ENCODE results near the gene WWOX. TPM values are rescaled to one million over a fixed set of nuclear protein-coding genes. Genes with fewer than 3 reads are reported as not detected.

WWOX gene
- total and polyA plus RNA-seq, 2 donors, result 15.3 to 28.4 TPM

DNA sequence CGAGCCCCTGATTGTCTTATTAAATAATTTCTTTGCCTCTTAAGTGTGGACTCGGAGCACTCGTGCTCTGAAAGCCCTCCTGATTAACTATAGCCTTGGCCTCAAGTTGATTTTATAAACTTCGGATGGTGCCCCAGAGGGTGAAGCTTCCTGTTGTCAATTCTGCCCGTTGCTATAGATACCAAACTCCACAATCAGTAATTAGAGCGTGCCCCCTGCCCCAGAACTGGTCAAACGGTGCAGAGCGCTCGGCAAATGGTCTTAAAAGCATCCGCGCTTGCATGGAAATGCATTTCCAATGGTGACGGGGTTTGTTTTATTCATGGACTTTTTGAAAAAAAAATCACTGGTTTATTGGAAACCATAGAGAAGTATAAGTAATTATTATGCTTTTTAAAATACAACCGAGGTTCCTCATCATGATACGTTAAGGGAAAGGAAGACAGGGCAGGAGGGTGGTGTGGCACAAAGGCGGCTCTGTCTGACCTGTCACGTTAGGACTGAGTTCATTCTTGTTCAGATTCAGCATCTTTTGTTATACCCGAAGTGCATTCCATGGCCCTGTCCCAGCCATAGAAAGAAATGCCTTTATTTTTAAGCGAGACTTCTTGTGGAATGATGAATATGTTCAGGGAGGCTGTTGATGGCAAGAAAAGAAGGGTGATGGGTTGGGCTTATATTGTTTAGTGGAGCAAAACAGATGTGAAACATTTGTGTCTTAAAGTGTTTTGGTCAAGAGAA, 1024.7 kb downstream of the WWOX start:
- DNase-seq (ENCODE audit: extremely low spot score), result no peak
- WGBS, result 88% methylated on average over 18 of the region's 18 CpGs
- Histone ChIP-seq H3K4me1 (ENCODE audit: insufficient read depth) (no peaks in the 10 kb centered on the region), H3K27ac (ENCODE audit: low read depth) (no peak overlapping the region), H3K4me3 (ENCODE audit: low read depth, low read length) (no peak overlapping the region), H3K36me3 (ENCODE audit: insufficient read depth) (no peaks in the 10 kb centered on the region)

DNA sequence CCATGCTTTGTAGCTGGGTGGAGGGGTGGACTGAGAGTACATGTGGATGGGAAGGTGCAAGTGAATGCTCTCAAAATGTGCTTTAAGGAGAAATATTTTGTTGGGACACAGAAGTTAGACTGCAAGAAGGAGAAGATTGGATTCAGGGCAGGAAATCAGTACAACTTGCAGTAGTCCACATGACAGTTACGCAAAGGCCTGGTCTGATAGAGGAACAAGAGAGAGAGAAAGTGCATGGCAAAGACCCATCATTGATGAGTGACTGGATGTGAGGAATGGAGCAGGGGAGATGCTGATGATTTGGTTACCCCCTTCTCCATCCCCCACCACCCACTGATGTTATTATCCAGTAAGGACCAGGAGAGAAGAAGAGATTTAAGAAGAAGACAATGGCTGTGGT, 1028.3 kb downstream of the WWOX start:
- DNase-seq (ENCODE audit: extremely low spot score), result no peak
- no peaks in the 10 kb centered on the region for H3K4me1 ChIP-seq (ENCODE audit: insufficient read depth)
- no peak overlapping the region for H3K4me3 ChIP-seq (ENCODE audit: low read depth, low read length)
- no peaks in the 10 kb centered on the region for H3K36me3 ChIP-seq (ENCODE audit: insufficient read depth)
- WGBS, result 98% methylated on average over 1 of the region's 1 CpG
- no peak overlapping the region for H3K27ac ChIP-seq (ENCODE audit: low read depth)

DNA sequence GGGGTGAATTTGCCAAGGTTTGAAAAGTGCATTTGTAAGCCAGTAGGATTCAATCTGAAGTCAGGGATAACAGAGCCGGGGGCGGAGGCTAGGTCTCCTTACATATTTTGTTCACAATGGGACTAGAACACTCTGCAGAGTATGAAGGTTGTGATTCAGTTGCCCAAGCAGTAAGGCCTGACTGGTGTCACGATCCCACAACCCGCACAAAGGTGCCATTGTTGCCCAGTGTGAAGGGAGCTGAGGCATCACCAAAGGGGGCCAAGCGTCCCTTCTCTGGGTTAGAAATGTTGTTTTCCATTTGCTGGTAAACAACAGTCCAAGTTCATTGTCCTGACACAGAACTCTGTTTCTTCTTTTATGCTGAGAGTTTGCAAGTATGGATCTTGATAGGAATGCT, 1029.3 kb downstream of the WWOX start:
- H3K4me3 ChIP-seq (ENCODE audit: low read depth, low read length), result no peak overlapping the region
- H3K4me1 ChIP-seq (ENCODE audit: insufficient read depth), result no peaks in the 10 kb centered on the region
- 93% methylated on average over 5 of the region's 5 CpGs for whole genome bisulfite sequencing

DNA sequence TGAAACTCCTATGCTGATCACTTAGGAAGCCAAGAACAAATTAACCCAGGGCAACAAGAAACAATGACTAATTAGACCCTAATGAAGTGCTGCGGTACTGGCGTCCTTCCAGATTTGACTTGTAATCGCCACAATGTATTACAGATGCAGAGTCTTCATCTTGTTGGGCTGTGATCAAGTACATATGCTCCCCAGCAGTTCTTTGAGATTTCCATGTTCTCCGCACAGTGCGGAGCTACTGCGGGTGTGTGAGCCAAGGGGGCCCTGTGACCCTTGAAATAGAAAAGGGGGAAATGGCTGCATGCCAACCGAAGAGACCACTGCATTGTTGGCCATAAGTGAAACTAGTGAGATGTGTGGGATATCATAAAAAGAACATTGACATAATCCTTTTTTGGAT, 1031.2 kb downstream of the WWOX start:
- WGBS, result 91% methylated on average over 7 of the region's 7 CpGs
- H3K27ac ChIP-seq (ENCODE audit: low read depth), result no peak overlapping the region
- H3K4me3 ChIP-seq (ENCODE audit: low read depth, low read length), result no peak overlapping the region
- no peaks in the 10 kb centered on the region for H3K4me1 ChIP-seq (ENCODE audit: insufficient read depth)
- no peaks in the 10 kb centered on the region for H3K36me3 ChIP-seq (ENCODE audit: insufficient read depth)
- no peak for DNase-seq (ENCODE audit: extremely low spot score)

More for the DNA sequence above, 1029.3 kb downstream of the WWOX start:
- DNase-seq (ENCODE audit: extremely low spot score), result no peak
- Histone ChIP-seq H3K36me3 (ENCODE audit: insufficient read depth) (no peaks in the 10 kb centered on the region), H3K27ac (ENCODE audit: low read depth) (no peak overlapping the region)

DNA sequence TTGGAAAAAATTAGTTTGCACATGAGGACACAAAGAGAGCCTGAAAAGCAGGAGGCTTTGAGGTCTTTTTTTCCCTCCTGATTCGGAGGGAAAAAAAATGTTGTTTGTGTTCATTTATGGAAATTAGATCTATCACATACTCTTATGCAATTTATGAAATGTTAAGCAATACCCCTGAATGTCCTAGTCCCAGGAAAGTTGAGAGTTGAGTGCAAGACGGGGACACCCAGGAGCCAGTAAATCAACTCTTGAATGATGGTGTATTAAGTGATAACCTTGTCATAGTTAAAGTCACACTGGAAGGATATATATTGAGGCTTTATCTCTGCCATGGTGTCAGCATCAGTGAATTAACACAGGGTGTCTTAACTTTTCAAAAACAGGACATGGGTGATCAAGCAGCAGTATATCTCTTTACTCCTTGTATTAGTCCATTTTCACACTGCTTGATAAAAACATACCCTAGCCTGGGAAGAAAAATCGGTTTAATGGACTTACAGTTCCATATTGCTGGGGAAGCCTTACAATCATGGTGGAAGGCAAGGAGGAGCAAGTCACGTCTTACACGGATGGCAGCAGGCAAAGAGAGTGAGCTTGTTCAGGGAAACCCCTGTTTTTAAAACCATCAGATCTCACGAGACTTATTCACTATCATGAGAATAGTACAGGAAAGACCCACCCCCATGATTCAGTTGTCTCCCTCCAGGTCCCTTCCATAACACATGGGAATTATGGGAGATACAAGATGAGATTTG, 1032.0 kb downstream of the WWOX start:
- no peaks in the 10 kb centered on the region for H3K4me1 ChIP-seq (ENCODE audit: insufficient read depth)
- WGBS, result 88% methylated on average over 6 of the region's 6 CpGs
- no peak for DNase-seq (ENCODE audit: extremely low spot score)
- H3K36me3 ChIP-seq (ENCODE audit: insufficient read depth), result no peaks in the 10 kb centered on the region
- H3K27ac ChIP-seq (ENCODE audit: low read depth), result no peak overlapping the region
- H3K4me3 ChIP-seq (ENCODE audit: low read depth, low read length), result no peak overlapping the region

DNA sequence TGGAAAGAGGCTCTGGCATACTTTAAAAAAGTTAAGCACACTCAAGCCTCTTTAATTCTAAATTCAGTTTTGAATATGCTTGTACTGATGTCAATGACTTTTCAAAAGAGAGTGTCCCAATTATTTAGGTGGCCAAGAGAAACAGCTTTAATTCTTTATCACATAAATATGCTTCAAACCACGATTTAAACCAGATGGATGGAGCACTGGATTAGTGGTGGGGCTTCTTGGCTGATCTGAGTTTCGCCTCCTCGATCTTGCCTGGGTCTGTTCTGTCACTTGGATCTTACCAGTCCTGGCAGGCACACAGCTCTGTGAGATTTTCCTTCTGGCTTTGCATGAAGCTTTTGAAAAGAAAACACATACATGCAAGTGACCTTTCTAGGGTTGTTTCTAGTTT, 1033.2 kb downstream of the WWOX start:
- WGBS, result 15% methylated on average over 3 of the region's 3 CpGs
- Histone ChIP-seq H3K36me3 (ENCODE audit: insufficient read depth) (no peaks in the 10 kb centered on the region), H3K4me3 (ENCODE audit: low read depth, low read length) (no peak overlapping the region), H3K4me1 (ENCODE audit: insufficient read depth) (no peaks in the 10 kb centered on the region), H3K27ac (ENCODE audit: low read depth) (no peak overlapping the region)
- peak; percentile 64 for DNase-seq (ENCODE audit: extremely low spot score)

DNA sequence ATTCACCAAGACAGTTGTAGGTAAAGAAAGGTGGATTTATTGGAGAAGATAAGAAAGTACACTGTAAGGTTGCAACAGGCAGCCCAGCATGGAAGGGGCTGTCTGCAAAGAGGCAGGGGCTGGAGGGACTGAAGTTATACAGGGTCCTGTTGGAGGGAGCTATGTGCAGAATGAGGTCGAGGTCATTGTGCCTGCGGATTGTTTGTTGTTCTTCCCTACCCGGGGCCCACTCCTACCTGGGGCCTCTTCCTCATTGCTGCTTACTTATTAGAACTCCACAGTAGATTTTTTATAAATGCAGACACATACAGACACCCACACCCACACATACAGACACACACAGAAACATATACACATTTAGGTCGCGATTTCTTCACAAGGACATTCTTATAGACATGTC, 1034.8 kb downstream of the WWOX start:
- Histone ChIP-seq H3K27ac (ENCODE audit: low read depth) (no peak overlapping the region), H3K4me1 (ENCODE audit: insufficient read depth) (no peaks in the 10 kb centered on the region), H3K4me3 (ENCODE audit: low read depth, low read length) (no peak overlapping the region), H3K36me3 (ENCODE audit: insufficient read depth) (no peaks in the 10 kb centered on the region)
- 79% methylated on average over 5 of the region's 5 CpGs for WGBS
- DNase-seq (ENCODE audit: extremely low spot score), result no peak

DNA sequence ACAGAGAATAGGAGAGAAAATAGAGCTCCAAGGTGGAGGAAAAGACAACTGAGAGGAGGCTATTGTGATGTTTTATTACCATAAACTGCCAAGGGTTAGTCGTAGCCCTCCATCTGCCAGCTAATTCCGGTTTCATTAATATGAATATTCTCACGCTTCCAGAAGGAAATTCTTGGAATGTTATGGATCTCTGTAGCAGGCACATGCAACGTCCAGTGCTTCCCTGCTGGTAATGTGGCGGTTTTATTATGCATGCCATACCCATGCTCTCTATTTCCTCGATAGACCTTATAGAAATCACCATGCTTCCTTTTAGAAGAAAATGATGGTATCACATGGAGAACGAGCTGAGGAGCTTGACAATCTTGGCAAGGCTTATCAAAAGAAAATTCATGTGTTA, 1037.5 kb downstream of the WWOX start:
- H3K4me1 ChIP-seq (ENCODE audit: insufficient read depth), result no peaks in the 10 kb centered on the region
- 91% methylated on average over 7 of the region's 7 CpGs for WGBS
- no peak overlapping the region for H3K27ac ChIP-seq (ENCODE audit: low read depth)
- no peak for DNase-seq (ENCODE audit: extremely low spot score)
- H3K4me3 ChIP-seq (ENCODE audit: low read depth, low read length), result no peak overlapping the region
- H3K36me3 ChIP-seq (ENCODE audit: insufficient read depth), result no peaks in the 10 kb centered on the region

DNA sequence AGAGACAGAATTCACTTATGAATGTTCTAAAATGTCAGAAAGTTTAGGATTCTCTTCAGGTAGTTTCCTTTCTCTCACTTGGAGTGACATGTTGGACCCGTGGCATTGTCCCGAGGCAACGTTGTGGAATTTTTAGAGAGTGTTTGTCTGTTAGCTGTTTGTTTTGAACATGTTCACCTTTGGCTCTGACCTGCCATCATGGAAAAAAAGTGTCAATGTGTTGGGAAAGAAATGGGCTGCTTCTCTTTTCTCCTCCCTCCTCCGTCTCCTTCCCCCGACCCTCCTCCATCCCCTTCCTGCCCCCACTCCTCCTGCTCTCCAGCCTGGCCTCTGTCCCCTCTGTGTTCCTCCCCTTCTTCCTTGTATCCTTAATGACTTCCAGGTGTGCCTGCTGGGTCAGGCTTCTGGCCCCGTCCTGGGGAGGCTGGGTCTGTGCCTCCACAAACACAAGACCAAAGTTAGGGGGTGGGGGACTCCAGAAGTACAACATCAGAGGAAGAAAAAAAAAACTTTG, 1038.0 kb downstream of the WWOX start:
- Histone ChIP-seq H3K4me1 (ENCODE audit: insufficient read depth) (no peaks in the 10 kb centered on the region), H3K27ac (ENCODE audit: low read depth) (no peak overlapping the region), H3K4me3 (ENCODE audit: low read depth, low read length) (no peak overlapping the region), H3K36me3 (ENCODE audit: insufficient read depth) (no peaks in the 10 kb centered on the region)
- WGBS, result 79% methylated on average over 6 of the region's 6 CpGs
- no peak for DNase-seq (ENCODE audit: extremely low spot score)

DNA sequence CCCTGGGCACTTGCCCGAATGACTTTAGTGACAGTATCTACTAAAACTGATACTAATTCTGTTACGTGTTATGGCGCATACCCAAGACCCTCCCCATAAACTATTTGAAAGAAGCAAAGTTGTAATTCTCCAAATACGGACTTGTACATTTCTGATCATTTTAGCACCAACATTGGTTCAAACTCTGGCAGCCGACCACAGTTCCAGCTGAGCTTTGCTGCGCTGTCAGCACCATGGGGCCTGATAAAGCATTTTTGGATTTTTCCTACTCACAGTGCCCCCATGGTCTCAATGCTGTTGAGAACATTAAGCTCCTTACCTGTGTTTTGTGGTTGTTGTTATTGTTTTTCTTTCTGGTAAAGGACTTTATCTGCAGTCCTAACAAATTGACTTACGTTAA, 1040.3 kb downstream of the WWOX start:
- Histone ChIP-seq H3K4me1 (ENCODE audit: insufficient read depth) (no peaks in the 10 kb centered on the region), H3K36me3 (ENCODE audit: insufficient read depth) (no peaks in the 10 kb centered on the region), H3K27ac (ENCODE audit: low read depth) (no peak overlapping the region), H3K4me3 (ENCODE audit: low read depth, low read length) (no peak overlapping the region)
- no peak for DNase-seq (ENCODE audit: extremely low spot score)
- WGBS, result 85% methylated on average over 7 of the region's 7 CpGs

DNA sequence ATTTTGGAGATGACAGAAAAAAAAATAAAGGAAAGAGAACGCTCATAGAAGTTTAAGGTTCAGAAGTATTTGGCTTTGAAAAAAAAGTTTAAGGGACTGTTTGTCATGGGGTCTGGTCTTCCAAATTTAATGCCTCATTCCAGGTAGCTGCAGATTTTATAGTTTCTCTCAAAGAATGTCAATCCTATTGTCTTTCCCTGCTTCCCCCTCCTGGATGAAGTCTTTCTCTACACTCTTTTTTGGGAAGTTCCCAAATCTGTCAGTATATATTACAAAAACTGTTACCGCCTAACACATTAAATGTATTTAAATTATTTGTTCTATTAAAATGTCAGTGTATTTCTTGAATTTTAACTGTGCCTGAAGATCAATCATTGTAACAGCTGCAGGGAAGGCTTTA, 1043.6 kb downstream of the WWOX start:
- no peak overlapping the region for H3K4me3 ChIP-seq (ENCODE audit: low read depth, low read length)
- WGBS, result 97% methylated on average over 2 of the region's 2 CpGs
- H3K4me1 ChIP-seq (ENCODE audit: insufficient read depth), result no peaks in the 10 kb centered on the region
- DNase-seq (ENCODE audit: extremely low spot score), result no peak
- H3K36me3 ChIP-seq (ENCODE audit: insufficient read depth), result no peaks in the 10 kb centered on the region
- no peak overlapping the region for H3K27ac ChIP-seq (ENCODE audit: low read depth)

DNA sequence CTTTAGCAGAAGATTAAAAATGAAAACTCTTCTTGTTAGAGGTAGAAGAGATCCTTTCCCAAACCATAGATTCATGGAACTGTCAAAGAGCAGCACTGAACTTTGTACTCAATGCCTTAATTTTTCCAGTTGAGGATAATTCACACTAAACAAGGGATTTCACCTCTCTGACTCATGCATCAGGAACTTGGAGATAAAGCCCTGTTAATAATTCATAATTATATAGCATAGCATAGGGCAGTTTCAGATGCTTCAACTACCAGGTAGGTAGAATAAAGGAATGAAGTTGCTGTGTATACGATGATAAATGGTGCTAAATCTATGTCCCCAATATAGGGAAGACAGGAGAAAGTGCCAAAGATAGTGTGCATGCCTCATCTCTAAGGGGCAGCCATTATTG, 1050.7 kb downstream of the WWOX start:
- no peak overlapping the region for H3K4me3 ChIP-seq (ENCODE audit: low read depth, low read length)
- H3K4me1 ChIP-seq (ENCODE audit: insufficient read depth), result no peaks in the 10 kb centered on the region
- no peaks in the 10 kb centered on the region for H3K36me3 ChIP-seq (ENCODE audit: insufficient read depth)
- WGBS, result 0% methylated on average over 1 of the region's 1 CpG
- DNase-seq (ENCODE audit: extremely low spot score), result no peak
- no peak overlapping the region for H3K27ac ChIP-seq (ENCODE audit: low read depth)

DNA sequence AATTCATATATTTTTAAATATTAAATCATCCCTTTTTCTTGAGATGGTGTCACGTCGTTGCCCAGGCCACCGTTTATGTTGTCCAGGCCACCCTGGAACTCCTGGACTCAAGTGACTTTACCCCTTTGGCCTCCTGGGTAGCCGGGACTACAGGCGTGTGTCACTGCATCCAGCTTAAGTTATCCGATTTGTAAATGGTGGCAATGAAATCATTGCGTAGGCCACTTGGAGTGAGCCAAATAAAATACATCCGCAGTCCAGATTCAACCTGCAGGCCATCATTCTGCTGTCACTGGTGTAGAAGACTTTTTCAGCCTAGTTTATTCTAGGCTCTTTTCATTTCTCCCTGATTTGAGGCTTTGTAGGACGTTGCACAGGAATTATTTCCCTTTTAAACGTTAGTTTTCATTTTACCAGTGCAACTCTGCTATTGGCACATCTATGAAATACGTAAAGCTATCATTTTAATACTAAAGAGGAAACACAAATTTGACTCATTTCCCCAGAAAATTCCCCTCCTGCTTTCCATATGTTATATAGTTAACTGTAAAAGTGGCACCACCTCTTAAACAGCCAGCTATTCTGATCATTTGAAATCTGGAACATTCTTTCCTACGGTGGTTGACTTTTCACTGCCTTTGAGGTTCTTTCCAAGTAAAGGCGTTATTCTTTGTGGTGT, 1051.3 kb downstream of the WWOX start:
- 78% methylated on average over 13 of the region's 13 CpGs for WGBS
- Histone ChIP-seq H3K36me3 (ENCODE audit: insufficient read depth) (no peaks in the 10 kb centered on the region), H3K27ac (ENCODE audit: low read depth) (no peak overlapping the region), H3K4me1 (ENCODE audit: insufficient read depth) (no peaks in the 10 kb centered on the region), H3K4me3 (ENCODE audit: low read depth, low read length) (no peak overlapping the region)
- DNase-seq (ENCODE audit: extremely low spot score), result no peak

DNA sequence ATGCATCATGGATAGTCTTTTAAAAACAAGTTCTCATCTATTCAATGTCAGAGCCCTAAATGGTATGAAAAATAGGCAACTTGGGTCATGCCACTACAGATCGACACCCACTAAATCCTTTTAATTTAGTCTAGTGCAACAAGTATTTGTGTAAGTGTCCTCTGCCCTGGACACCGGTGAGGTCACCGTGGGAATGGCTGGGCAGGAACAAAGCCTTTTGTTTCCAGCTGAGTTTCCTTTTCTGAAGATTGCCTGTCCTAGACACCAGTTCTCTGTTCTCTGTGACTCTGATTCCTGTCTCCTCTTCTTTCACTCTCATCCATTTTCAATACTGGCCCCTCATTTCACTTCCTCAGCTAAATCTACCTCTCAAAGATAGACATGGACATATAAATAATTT, 1054.6 kb downstream of the WWOX start:
- WGBS, result 82% methylated on average over 3 of the region's 3 CpGs
- H3K27ac ChIP-seq (ENCODE audit: low read depth), result no peak overlapping the region
- H3K4me1 ChIP-seq (ENCODE audit: insufficient read depth), result no peaks in the 10 kb centered on the region
- DNase-seq (ENCODE audit: extremely low spot score), result no peak
- no peaks in the 10 kb centered on the region for H3K36me3 ChIP-seq (ENCODE audit: insufficient read depth)
- H3K4me3 ChIP-seq (ENCODE audit: low read depth, low read length), result no peak overlapping the region

Data from urinary bladder (tissue), 4 donors.